Sigmoid colon (tissue), 7 donors: Measurements from ENCODE around the gene PCBP3. TPM values are rescaled to one million over a fixed set of nuclear protein-coding genes. Genes with fewer than 3 reads are reported as not detected.

Source experiments
- DNase-seq: peaks from one replicate; pipeline ENCODE4 v3.0.0-alpha.2; 2019
- H3K27ac ChIP-seq, 4 donors: fragments of 200-600 bp; sonication (generic); one replicate each; pipeline ENCODE4 v1.5.1; 2016 to 2019; ENCODE audit warnings: mild to moderate bottlenecking in 1 of 4
- H3K27me3 ChIP-seq, 3 donors: fragments of 200-600 bp; sonication (generic); one replicate each; pipeline ENCODE4 v1.5.1; 2019; ENCODE audit warnings: mild to moderate bottlenecking in 1 of 3
- H3K36me3 ChIP-seq, 4 donors: fragments of 200-600 bp; sonication (generic); one replicate each; pipeline ENCODE4 v1.5.1; 2016 to 2019
- H3K4me1 ChIP-seq, 4 donors: fragments of 200-600 bp; sonication (generic); one replicate each; pipeline ENCODE4 v1.5.1; 2017 to 2019
- H3K4me3 ChIP-seq, 4 donors: fragments of 200-600 bp; sonication (generic); one replicate each; pipeline ENCODE4 v1.5.1; 2017 to 2019; ENCODE audit warnings: mild to moderate bottlenecking in 2 of 4, moderate library complexity in 1 of 4
- H3K9me3 ChIP-seq, 4 donors: fragments of 200-600 bp in 3 of 4; sonication (generic) in 3 of 4; one replicate each; pipeline versions ENCODE4 v1.5.1 to v1.6.1; 2013 to 2019
- CTCF ChIP-seq, 4 experiments: fragments of 450-650 bp in 3 of 4; fragments of 200-600 bp in 1 of 4; IDR thresholded peaks; one replicate each; pipeline ENCODE4 v1.5.1; 2016 to 2019; ENCODE audit warnings: antibody characterized with exemption in 4 of 4, mild to moderate bottlenecking in 3 of 4, moderate library complexity in 2 of 4
- EP300 ChIP-seq, 4 donors: sonication (generic); formaldehyde crosslinking; IDR thresholded peaks; one replicate each; pipeline ENCODE4 v1.6.1; 2017; ENCODE audit warnings: antibody characterized with exemption in 4 of 4
- POLR2A ChIP-seq, 2 donors: fragments of 450-650 bp; IDR thresholded peaks; one replicate each; pipeline ENCODE4 v1.6.1; 2016; ENCODE audit warnings: antibody characterized with exemption in 2 of 2, mild to moderate bottlenecking in 2 of 2, moderate library complexity in 2 of 2
- POLR2AphosphoS5 ChIP-seq, 4 donors: sonication (generic); formaldehyde crosslinking; IDR thresholded peaks; one replicate each; pipeline ENCODE4 v1.6.1; 2017; ENCODE audit warnings: antibody characterized with exemption in 4 of 4
- WGBS, 2 donors: extraction: QIAGEN DNeasy Blood & Tissue Kit; methylation state at CpG; one replicate each; pipeline ENCODE4 v1.1.7; 2013; 5-methylcytosine and 5-hydroxymethylcytosine counted together
- intact Hi-C: fragments of 100-400 bp; cut with DNase I; formaldehyde crosslinking; loops from one replicate; pipeline ENCODE4 v1.15.1; 2023
- polyA plus RNA-seq, 3 donors: library from polyadenylated mRNA; stranded (reverse); fragments of 200-250 nt; gene quantifications; one replicate each; pipeline ENCODE4 v1.2.3, GENCODE V29; 2013
- total RNA-seq, 4 donors: library from RNA; depleted of rRNA; stranded (reverse); fragments of >200 nt; gene quantifications; one replicate each; pipeline ENCODE4 v1.1.0, GENCODE V29; 2016
- donor health status: healthy with polysubstance abuse.
- donor health status: Bipolar disorder and iron deficiency.
- donor health status: healthy.

The PCBP3 gene
- total and polyA plus RNA-seq, 7 donors, result 1.2 to 21.3 (median 8.2) TPM

- intact Hi-C loops, result no loop called here
- H3K4me3 ChIP-seq, result no peak overlapping the region
- no peaks in the 10 kb centered on the region for H3K36me3 ChIP-seq
- WGBS, 2 donors, result 62 to 73% methylated on average over 6 of the region's 6 CpGs
- H3K27ac ChIP-seq, result no peak overlapping the region
- peaks cover 0 to 6% (median 0%) of the 10 kb centered on the region in 3 donors for H3K27me3 ChIP-seq
- TF ChIP-seq POLR2AphosphoS5 (IDR thresholded peaks at IDR 0.05), result no peak
- no peak for TF ChIP-seq EP300 (IDR thresholded peaks at IDR 0.05)
- no peak for TF ChIP-seq CTCF (IDR thresholded peaks at IDR 0.05)
- no peak for TF ChIP-seq POLR2A (IDR thresholded peaks at IDR 0.05)
- DNase-seq, result no peak
- H3K9me3 ChIP-seq, result no peaks in the 10 kb centered on the region
- peaks cover 0 to 19% (median 9%) of the 10 kb centered on the region in 4 donors for H3K4me1 ChIP-seq
Observed at GRCh38 chr21:45877171-45877438, 233.6 kb downstream of the PCBP3 start.

GRCh38 chr21:45877821-45878469 is 234.4 kb downstream of the PCBP3 start:
- Histone ChIP-seq H3K4me3 (no peak overlapping the region), H3K9me3 (no peaks in the 10 kb centered on the region), H3K36me3 (no peaks in the 10 kb centered on the region), H3K27me3 (peaks cover 0 to 6% (median 0%) of the 10 kb centered on the region in 3 donors), H3K27ac (no peak overlapping the region), H3K4me1 (peaks cover 0 to 27% (median 9%) of the 10 kb centered on the region in 4 donors)
- no peak for DNase-seq
- WGBS, 2 donors, result 75 to 77% methylated on average over 9 of the region's 9 CpGs
- TF ChIP-seq POLR2A (IDR thresholded peaks at IDR 0.05) (no peak), EP300 (IDR thresholded peaks at IDR 0.05) (no peak)
- intact Hi-C loops, result no loop called here

GRCh38 chr21:45880097-45881068 is 236.9 kb downstream of the PCBP3 start:
- Histone ChIP-seq H3K27ac (no peak overlapping the region), H3K4me3 (no peak overlapping the region), H3K4me1 (peaks cover 0 to 18% (median under 1%) of the 10 kb centered on the region in 4 donors), H3K36me3 (no peaks in the 10 kb centered on the region), H3K27me3 (no peaks in the 10 kb centered on the region), H3K9me3 (no peaks in the 10 kb centered on the region)
- intact Hi-C loops, result no loop called here
- DNase-seq, result peak; percentile 76
- WGBS, 2 donors, result 51 to 55% methylated on average over 29 of the region's 29 CpGs
- peak in 3 of 4 experiments; percentile 13 to 48 (median 41) for TF ChIP-seq CTCF (IDR thresholded peaks at IDR 0.05)
- TF ChIP-seq EP300 (IDR thresholded peaks at IDR 0.05), result no peak

GRCh38 chr21:45882645-45883044 is 239.1 kb downstream of the PCBP3 start:
- DNase-seq, result no peak

More at GRCh38 chr21:45882645-45883044, 239.1 kb downstream of the PCBP3 start:
- H3K9me3 ChIP-seq, result no peaks in the 10 kb centered on the region
- peaks cover 0 to 27% (median 5%) of the 10 kb centered on the region in 4 donors for H3K4me1 ChIP-seq
- 76 to 81% methylated on average over 8 of the region's 8 CpGs for WGBS, 2 donors
- no peak for TF ChIP-seq POLR2A (IDR thresholded peaks at IDR 0.05)
- no peak for TF ChIP-seq POLR2AphosphoS5 (IDR thresholded peaks at IDR 0.05)
- TF ChIP-seq EP300 (IDR thresholded peaks at IDR 0.05), result no peak
- TF ChIP-seq CTCF (IDR thresholded peaks at IDR 0.05), result no peak
- no peaks in the 10 kb centered on the region for H3K27me3 ChIP-seq
- intact Hi-C loops, result no loop called here
- H3K27ac ChIP-seq, result peak overlapping the region in 1 of 4 donors; percentile 14
- no peak overlapping the region for H3K4me3 ChIP-seq
- no peaks in the 10 kb centered on the region for H3K36me3 ChIP-seq
